SK-N-MC (cell line): ENCODE results near the gene HEATR5A.

Source experiments
- DNase-seq: peaks from one replicate; pipeline ENCODE4 v3.0.0-alpha.2; 2011; ENCODE audit warnings: low read depth, low spot score
- H3K27ac ChIP-seq: fragments of 200-600 bp; sonication (generic); 2 replicates; pipeline ENCODE4 v1.5.1; 2016; ENCODE audit warnings: mixed run types
- H3K36me3 ChIP-seq: fragments of 200-600 bp; sonication (generic); 2 replicates; pipeline ENCODE4 v1.6.1; 2017; ENCODE audit warnings: antibody characterized with exemption, low read length, mixed read lengths; ENCODE audit not compliant: insufficient read depth
- H3K4me3 ChIP-seq: fragments of 200-600 bp; sonication (generic); 2 replicates; pipeline ENCODE4 v1.5.1; 2016
- H3K9ac ChIP-seq: fragments of 200-600 bp; sonication (generic); 2 replicates; pipeline ENCODE4 v1.8.0; 2017; ENCODE audit warnings: mixed run types, mixed read lengths; ENCODE audit not compliant: insufficient read length
- H3K9me3 ChIP-seq: fragments of 200-600 bp; sonication (generic); 2 replicates; pipeline ENCODE4 v1.6.1; 2017; ENCODE audit warnings: low read depth, mild to moderate bottlenecking, antibody characterized with exemption, low read length, moderate library complexity, mixed read lengths
- EZH2 ChIP-seq: fragments of 200-600 bp; sonication (generic); IDR thresholded peaks from one replicate; pipeline ENCODE4 v1.6.1; 2017; ENCODE audit warnings: antibody characterized with exemption
- FOXP2 ChIP-seq: optimal IDR thresholded peaks from 2 replicates; pipeline ENCODE3; 2011; ENCODE audit warnings: mild to moderate bottlenecking, moderate library complexity; ENCODE audit not compliant: insufficient read depth; ENCODE audit errors: extremely low read length, control extremely low read depth
- POLR2AphosphoS5 ChIP-seq: IDR thresholded peaks from 2 replicates; pipeline ENCODE4 v1.6.1; 2012; ENCODE audit warnings: mild to moderate bottlenecking, low read depth, low read length, borderline replicate concordance

The HEATR5A gene

DNA sequence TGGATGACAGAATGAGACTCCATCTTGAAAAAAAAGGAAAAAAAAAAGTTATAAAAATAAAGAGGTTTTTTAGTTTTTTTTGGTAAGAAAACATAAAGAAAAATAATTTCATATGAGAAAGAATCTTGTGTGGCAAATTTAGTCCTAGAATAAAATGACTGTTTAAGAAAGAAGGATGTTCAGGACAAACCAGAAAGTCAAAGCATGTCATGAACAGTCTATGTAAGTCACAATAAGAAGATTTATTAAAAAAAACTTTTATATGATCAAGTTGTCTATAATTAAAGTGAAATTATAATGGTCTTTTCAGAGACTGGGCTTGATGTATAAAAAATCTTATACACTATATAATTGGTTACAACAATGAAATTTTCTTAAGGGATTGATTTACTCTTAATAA is 144.6 kb downstream of the HEATR5A start:
- Histone ChIP-seq H3K9me3 (no peaks in the 10 kb centered on the region), H3K36me3 (no peaks in the 10 kb centered on the region)

DNA sequence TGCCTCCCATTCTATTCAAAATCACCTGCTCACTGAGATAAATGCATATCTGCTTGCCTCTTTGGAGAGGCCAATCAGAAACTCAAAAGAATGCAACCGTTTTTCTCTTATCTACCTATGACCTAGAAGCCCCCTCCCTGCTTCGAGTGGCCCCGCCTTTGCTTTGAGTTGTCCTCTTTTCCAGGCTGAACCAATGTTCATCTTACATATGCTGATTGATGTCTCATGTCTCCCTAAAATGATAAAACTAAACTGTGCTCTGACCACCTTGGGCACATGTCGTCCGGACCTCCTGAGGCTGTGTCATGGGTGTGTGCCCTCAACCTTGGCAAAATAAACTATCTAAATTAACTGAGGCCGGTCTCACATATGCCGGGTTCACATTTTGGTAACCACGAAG is 148.7 kb downstream of the HEATR5A start:
- Histone ChIP-seq H3K36me3 (no peaks in the 10 kb centered on the region), H3K27ac (no peak overlapping the region)

More for the DNA sequence above, 144.6 kb downstream of the HEATR5A start:
- Histone ChIP-seq H3K9ac (no peak overlapping the region), H3K27ac (no peak overlapping the region), H3K4me3 (no peak overlapping the region)
- TF ChIP-seq EZH2 (no peak), FOXP2 (no peak), POLR2AphosphoS5 (no peak)
- no peak for DNase-seq

DNA sequence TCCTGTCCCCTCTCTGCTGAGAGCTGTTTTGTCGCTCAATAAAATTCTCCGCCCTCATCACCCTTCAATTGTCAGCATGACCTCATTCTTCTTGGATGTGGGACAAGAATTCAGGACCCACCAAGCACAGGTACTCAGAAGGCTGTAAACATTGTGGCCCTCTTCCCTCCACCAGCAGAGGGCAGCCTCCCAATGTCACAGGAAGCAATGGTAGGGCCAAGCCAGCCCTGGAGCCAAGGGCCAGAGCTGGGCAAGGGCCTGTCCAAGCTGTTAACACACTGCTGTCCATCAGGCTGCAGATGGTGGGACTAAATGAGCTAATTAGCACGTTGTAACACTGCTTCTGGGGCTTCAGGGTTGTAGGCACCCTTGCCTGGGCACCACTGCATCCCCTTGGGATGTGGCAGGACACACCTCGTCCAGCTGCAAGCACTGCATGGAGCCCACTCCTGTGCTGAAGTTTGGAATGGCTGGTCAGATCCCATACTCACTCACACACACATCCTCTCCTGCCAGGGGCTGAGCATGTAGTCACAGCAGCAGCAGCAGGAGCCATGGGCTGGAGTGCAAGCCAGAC is 150.1 kb downstream of the HEATR5A start:
- Histone ChIP-seq H3K9ac (no peak overlapping the region), H3K4me3 (no peak overlapping the region), H3K27ac (no peak overlapping the region), H3K9me3 (no peaks in the 10 kb centered on the region), H3K36me3 (no peaks in the 10 kb centered on the region)
- no peak for TF ChIP-seq POLR2AphosphoS5
- TF ChIP-seq FOXP2, result no peak
- TF ChIP-seq EZH2, result no peak
- no peak for DNase-seq

More for the DNA sequence above, 148.7 kb downstream of the HEATR5A start:
- Histone ChIP-seq H3K9me3 (no peaks in the 10 kb centered on the region), H3K9ac (no peak overlapping the region), H3K4me3 (no peak overlapping the region)
- no peak for DNase-seq
- TF ChIP-seq POLR2AphosphoS5, result no peak
- no peak for TF ChIP-seq FOXP2
- TF ChIP-seq EZH2, result no peak

DNA sequence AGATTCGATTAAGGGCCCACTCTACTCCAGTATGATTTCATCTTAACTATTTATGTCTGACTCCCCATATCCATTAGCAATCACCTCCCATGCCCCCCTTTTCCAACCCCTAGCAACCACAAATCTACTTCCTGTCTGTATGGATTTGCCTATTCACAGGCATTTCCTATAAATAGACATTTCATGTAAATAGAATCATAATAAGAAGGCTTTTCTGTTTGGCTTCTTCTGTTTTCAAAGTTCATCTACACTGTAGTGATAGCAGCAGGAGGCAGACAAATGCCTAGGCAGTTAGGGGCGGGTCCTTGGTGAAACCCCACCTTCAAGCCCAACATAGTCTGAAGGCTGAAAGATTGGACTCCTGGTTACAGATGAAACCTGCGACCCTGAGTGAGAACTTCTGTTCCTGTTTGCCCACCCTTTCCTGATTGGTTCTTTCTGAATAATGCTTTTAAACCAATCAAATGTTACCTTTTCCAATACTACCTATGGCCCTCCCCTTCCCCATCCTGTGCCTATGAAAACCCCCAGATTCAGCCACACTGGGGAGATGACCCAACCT is 150.6 kb downstream of the HEATR5A start:
- TF ChIP-seq EZH2 (no peak), FOXP2 (no peak), POLR2AphosphoS5 (no peak)
- no peaks in the 10 kb centered on the region for H3K9me3 ChIP-seq
- H3K27ac ChIP-seq, result peak overlapping the region; percentile 40
- DNase-seq, result no peak
- H3K9ac ChIP-seq, result no peak overlapping the region
- H3K36me3 ChIP-seq, result no peaks in the 10 kb centered on the region
- no peak overlapping the region for H3K4me3 ChIP-seq

DNA sequence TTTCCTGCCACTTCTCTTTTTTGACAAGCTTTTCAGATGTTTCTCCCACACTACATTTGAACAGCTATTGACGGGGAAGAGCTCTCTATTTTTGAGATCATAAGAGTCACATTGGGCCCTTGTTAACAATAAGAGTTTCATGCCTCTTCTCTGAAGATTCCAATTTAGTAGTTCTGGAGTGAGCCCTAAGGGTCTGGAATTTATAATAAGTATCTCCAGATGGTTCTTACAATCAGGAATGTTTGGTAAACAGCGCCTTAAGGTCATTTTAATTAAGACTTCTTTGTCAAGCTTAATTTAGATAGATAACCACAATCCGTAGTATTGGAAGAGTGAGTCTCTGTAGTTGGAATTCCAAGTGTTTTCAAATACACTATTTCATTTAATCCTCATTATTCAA is 152.1 kb downstream of the HEATR5A start:
- peak overlapping the region; percentile 47; the same call in 1 of the 2 replicates for H3K27ac ChIP-seq
- H3K9ac ChIP-seq, result no peak overlapping the region
- H3K9me3 ChIP-seq, result no peaks in the 10 kb centered on the region
- no peak for DNase-seq
- H3K36me3 ChIP-seq, result no peaks in the 10 kb centered on the region
- H3K4me3 ChIP-seq, result no peak overlapping the region
- TF ChIP-seq POLR2AphosphoS5, result no peak
- TF ChIP-seq EZH2, result no peak

DNA sequence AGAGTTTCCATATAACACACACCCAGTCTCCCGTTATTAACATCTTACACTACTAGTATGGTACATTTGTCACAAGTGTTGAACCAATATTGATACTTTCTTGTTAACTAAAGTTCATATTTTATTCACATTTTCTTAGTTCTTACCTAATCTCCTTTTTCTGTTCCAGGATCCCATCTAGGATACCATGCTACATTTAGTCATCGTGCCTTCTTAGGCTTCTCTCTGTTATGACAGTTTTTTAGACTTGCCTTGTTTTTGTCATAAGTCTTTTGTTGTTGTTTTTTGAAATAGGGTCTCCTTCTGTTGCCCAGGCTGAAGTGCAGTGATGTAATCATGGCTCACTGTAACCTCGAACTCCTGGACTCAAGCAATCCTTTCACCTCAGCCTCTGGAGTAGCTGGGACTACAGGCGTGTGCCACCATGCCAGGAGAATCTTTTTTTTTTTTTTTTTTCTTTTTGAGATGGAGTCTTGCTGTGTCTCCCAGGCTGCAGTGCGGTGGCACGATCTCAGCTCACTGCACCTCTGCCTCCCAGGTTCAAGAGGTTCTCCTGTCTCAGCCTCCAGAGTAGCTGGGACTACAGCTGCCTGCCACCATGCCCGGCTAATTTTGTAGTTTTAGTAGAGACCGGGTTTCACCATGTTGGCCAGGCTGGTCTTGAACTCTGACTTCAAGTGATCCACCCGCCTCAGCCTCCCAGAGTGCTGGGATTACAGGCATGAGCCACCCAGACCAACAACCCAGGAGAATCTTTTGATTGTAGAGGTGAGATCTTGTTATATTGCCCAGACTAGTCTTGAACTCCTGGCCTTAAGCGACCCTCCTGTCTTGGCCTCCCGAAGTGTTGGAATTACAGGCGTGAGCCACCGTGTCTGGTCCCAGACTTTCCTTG is 153.7 kb downstream of the HEATR5A start:
- Histone ChIP-seq H3K36me3 (no peaks in the 10 kb centered on the region), H3K9ac (no peak overlapping the region), H3K27ac (no peak overlapping the region), H3K4me3 (no peak overlapping the region), H3K9me3 (no peaks in the 10 kb centered on the region)
- TF ChIP-seq EZH2, result no peak
- TF ChIP-seq POLR2AphosphoS5, result no peak
- TF ChIP-seq FOXP2, result no peak
- DNase-seq, result no peak

DNA sequence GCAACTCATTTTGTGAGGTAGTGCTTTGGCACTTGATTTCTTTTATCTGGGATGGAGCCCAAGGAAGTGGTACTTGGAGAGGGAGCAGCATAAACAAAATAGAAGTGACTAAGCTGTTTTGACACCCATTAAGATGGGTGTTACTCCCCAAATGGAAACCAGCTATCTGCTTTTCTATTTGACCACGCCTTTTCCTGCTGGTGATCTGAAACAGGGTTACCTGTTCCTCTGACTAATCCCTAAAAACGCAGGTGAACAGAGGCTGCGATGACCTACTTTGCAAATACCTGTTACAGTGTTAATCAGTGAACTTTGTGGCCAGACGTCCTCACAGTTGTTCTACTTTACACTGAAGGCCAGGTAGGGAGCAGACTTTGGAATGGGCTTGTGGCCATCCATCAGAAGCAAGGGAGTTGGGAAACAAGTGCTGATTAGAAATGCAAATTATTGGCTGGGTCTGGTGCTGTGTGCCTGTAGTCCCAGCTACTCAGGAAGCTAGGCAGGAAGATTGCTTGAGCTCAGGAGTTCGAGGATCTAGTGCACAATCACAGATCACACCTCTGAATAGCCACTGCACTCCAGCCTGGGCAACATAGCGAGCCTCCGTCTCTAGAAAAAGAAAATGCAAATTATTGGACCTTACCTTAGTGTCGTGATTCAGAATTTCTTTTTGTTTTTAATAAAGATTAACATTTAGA is 154.5 kb downstream of the HEATR5A start:
- Histone ChIP-seq H3K27ac (no peak overlapping the region), H3K4me3 (no peak overlapping the region), H3K36me3 (no peaks in the 10 kb centered on the region), H3K9me3 (no peaks in the 10 kb centered on the region), H3K9ac (no peak overlapping the region)
- no peak for TF ChIP-seq FOXP2
- TF ChIP-seq EZH2, result no peak
- TF ChIP-seq POLR2AphosphoS5, result no peak
- no peak for DNase-seq
